Mucosa of descending colon (tissue), 3 donors: ENCODE results near the gene JAK1. TPM values are rescaled to one million over a fixed set of nuclear protein-coding genes. Genes with fewer than 3 reads are reported as not detected.

Experiments
- ATAC-seq: fragments of 200-7000 bp; cut with Tn5 transposase; one replicate; pipeline ENCODE4 v1.9.1; 2020; ENCODE audit warnings: mild to moderate bottlenecking, moderate library complexity
- DNase-seq, 3 donors: peaks; one replicate each; pipeline ENCODE4 v3.0.0-alpha.2; 2020
- H3K36me3 ChIP-seq: fragments of 200-600 bp; one replicate; pipeline ENCODE4 v1.8.0; 2021; ENCODE audit warnings: low read depth, mild to moderate bottlenecking
- H3K4me1 ChIP-seq: fragments of 200-600 bp; one replicate; pipeline ENCODE4 v1.8.0; 2021; ENCODE audit warnings: low read depth, mild to moderate bottlenecking
- H3K4me3 ChIP-seq: fragments of 200-600 bp; one replicate; pipeline ENCODE4 v1.8.0; 2021; ENCODE audit warnings: mild to moderate bottlenecking
- H3K9me3 ChIP-seq: fragments of 200-600 bp; one replicate; pipeline ENCODE4 v1.8.0; 2021; ENCODE audit warnings: mild to moderate bottlenecking
- intact Hi-C, 2 donors: fragments of 100-400 bp; cut with DNase I in 1 of 2; cut with micrococcal nuclease in 1 of 2; formaldehyde crosslinking; loops; one replicate each; pipeline versions ENCODE4 v1.11.0 to v1.11.1; 2022; cut with DNase I, micrococcal nuclease
- total RNA-seq, 3 donors: library from RNA; stranded (reverse); fragmentation: NEBNext Ultra II Directional in 2 of 3; extraction: Animal tissue kit (Norgen Biotek cat#: 25700) in 2 of 3; gene quantifications; one replicate each; pipeline versions ENCODE4 v1.2.1 to v1.2.4, GENCODE V29; 2021 to 2023
- TF ChIP-seq, protein P1 (sequence below): fragments of 200-600 bp; IDR thresholded peaks from one replicate; pipeline ENCODE4 v1.8.0; 2022; ENCODE audit warnings: antibody characterized with exemption, mild to moderate bottlenecking
- donor health status: DM: no; HTN: no; CAD: no; lungs with moderate emphysema.
- donor health status: DM: no; HTN: no; CAD: no.
- donor health status: DM: no; HTN: yes; CAD: no.

JAK1 gene
- total RNA-seq, 3 donors from 2014 or later = 97.1 to 132 (median 103) TPM

GRCh38 chr1:64865105-64865757 is 101.1 kb downstream of the JAK1 start:
- no peaks in the 10 kb centered on the region for H3K4me1 ChIP-seq
- no peak overlapping the region for H3K4me3 ChIP-seq
- H3K36me3 ChIP-seq = no peaks in the 10 kb centered on the region
- intact Hi-C loops = no loop called here
- H3K9me3 ChIP-seq = no peaks in the 10 kb centered on the region
- DNase-seq = no peak
- TF ChIP-seq, protein P1, sequence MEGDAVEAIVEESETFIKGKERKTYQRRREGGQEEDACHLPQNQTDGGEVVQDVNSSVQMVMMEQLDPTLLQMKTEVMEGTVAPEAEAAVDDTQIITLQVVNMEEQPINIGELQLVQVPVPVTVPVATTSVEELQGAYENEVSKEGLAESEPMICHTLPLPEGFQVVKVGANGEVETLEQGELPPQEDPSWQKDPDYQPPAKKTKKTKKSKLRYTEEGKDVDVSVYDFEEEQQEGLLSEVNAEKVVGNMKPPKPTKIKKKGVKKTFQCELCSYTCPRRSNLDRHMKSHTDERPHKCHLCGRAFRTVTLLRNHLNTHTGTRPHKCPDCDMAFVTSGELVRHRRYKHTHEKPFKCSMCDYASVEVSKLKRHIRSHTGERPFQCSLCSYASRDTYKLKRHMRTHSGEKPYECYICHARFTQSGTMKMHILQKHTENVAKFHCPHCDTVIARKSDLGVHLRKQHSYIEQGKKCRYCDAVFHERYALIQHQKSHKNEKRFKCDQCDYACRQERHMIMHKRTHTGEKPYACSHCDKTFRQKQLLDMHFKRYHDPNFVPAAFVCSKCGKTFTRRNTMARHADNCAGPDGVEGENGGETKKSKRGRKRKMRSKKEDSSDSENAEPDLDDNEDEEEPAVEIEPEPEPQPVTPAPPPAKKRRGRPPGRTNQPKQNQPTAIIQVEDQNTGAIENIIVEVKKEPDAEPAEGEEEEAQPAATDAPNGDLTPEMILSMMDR = no peak
- ATAC-seq = no peak

- peak; percentile 96 for ATAC-seq
- Histone ChIP-seq H3K4me1 (no peaks in the 10 kb centered on the region), H3K9me3 (no peaks in the 10 kb centered on the region), H3K36me3 (no peaks in the 10 kb centered on the region), H3K4me3 (no peak overlapping the region)
- TF ChIP-seq, protein P1 = no peak
- peak; percentile 64 to 87 (median 64) for DNase-seq
- intact Hi-C loops = no loop called here
Measured at GRCh38 chr1:64864018-64864940, 102.1 kb downstream of the JAK1 start.

DNA sequence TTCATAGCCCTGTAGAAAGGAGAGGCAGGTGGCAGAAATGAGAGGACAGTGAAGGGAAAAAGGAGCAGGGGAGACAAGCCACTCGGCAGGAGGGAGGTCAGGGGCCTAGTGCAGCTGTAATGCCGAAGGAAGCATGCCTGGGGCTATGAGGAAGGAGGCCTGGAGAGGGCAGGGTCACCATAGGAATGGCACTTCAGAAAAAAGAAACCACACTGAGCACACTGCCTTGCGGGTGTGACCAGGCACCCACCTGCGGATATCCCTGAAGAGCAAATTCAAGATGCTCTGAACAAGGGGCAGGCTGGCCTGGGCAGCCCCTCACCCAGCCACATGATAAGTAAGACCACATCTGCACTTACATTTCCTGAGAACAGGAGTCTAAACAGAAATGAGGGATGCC is 104.7 kb downstream of the JAK1 start:
- no peak overlapping the region for H3K4me3 ChIP-seq
- ATAC-seq (peak; percentile 44), DNase-seq (peak in 2 of 3 donors; percentile 39 to 40)
- no peaks in the 10 kb centered on the region for H3K36me3 ChIP-seq
- TF ChIP-seq, protein P1 = no peak
- H3K4me1 ChIP-seq = no peaks in the 10 kb centered on the region
- H3K9me3 ChIP-seq = no peaks in the 10 kb centered on the region
- intact Hi-C loops = no loop called here

- Histone ChIP-seq H3K4me3 (no peak overlapping the region), H3K4me1 (no peaks in the 10 kb centered on the region), H3K36me3 (no peaks in the 10 kb centered on the region), H3K9me3 (no peaks in the 10 kb centered on the region)
- ATAC-seq = no peak
- DNase-seq = no peak
- intact Hi-C loops = no loop called here
- TF ChIP-seq, protein P1 = no peak
Measured at GRCh38 chr1:64857347-64857746, 109.0 kb downstream of the JAK1 start.

GRCh38 chr1:64856553-64856952 is 109.8 kb downstream of the JAK1 start:
- H3K4me3 ChIP-seq = no peak overlapping the region
- peak; percentile 70 for ATAC-seq
- intact Hi-C loops = no loop called here
- H3K4me1 ChIP-seq = no peaks in the 10 kb centered on the region
- no peaks in the 10 kb centered on the region for H3K9me3 ChIP-seq
- TF ChIP-seq, protein P1 = no peak
- DNase-seq = peak; percentile 17 to 63 (median 39)
- H3K36me3 ChIP-seq = no peaks in the 10 kb centered on the region
